Stimulated activated CD4-positive, alpha-beta T cell treated with anti-CD3 and anti-CD28 coated beads, Interleukin-2, amount 100 ng/mL, for 48 hours (primary cell): ENCODE results near the gene CCDC57.
"Not testable (repeated sequence)": the region's sequence is repeated elsewhere in the genome, so short reads cannot be mapped to it uniquely, and the experiment has no call there.

Experiments
- DNase-seq, 2 donors: peaks; one replicate each; pipeline ENCODE4 v3.0.0-alpha.2; 2020

The CCDC57 gene

GRCh38 chr17:82174042-82174857 is 38.4 kb downstream of the CCDC57 start:
- DNase-seq: not testable (repeated sequence)

- DNase-seq: no peak
Observed at GRCh38 chr17:82173351-82174041, 39.1 kb downstream of the CCDC57 start.

GRCh38 chr17:82172486-82173160 is 40.0 kb downstream of the CCDC57 start:
- no peak for DNase-seq

- no peak for DNase-seq
Observed at GRCh38 chr17:82171750-82172375, 40.8 kb downstream of the CCDC57 start.

- no peak for DNase-seq
Observed at GRCh38 chr17:82170412-82170961, 42.2 kb downstream of the CCDC57 start.

- no peak for DNase-seq
Observed at GRCh38 chr17:82168568-82168967, 44.1 kb downstream of the CCDC57 start.

- no peak for DNase-seq
Observed at GRCh38 chr17:82167028-82167427, 45.6 kb downstream of the CCDC57 start.

GRCh38 chr17:82164853-82165252 is 47.8 kb downstream of the CCDC57 start:
- no peak for DNase-seq

- no peak for DNase-seq
Observed at GRCh38 chr17:82161216-82161615, 51.4 kb downstream of the CCDC57 start.

- DNase-seq: no peak
Observed at GRCh38 chr17:82160075-82160474, 52.6 kb downstream of the CCDC57 start.

- no peak for DNase-seq
Observed at GRCh38 chr17:82158825-82159224, 53.8 kb downstream of the CCDC57 start.

- DNase-seq: no peak
Observed at GRCh38 chr17:82157046-82158035, 55.3 kb downstream of the CCDC57 start.

- no peak for DNase-seq
Observed at GRCh38 chr17:82156284-82156925, 56.2 kb downstream of the CCDC57 start.

GRCh38 chr17:82155606-82156005 is 57.0 kb downstream of the CCDC57 start:
- no peak for DNase-seq

- no peak for DNase-seq
Observed at GRCh38 chr17:82154881-82155331, 57.7 kb downstream of the CCDC57 start.

GRCh38 chr17:82153745-82154375 is 58.8 kb downstream of the CCDC57 start:
- DNase-seq: peak; percentile 75 to 81

GRCh38 chr17:82153295-82153691 is 59.3 kb downstream of the CCDC57 start:
- DNase-seq: no peak

GRCh38 chr17:82152556-82153294 is 59.9 kb downstream of the CCDC57 start:
- DNase-seq: no peak

GRCh38 chr17:82152114-82152513 is 60.5 kb downstream of the CCDC57 start:
- DNase-seq: no peak
